ENCODE measurements around the gene DHX16.
A peak's percentile ranks its signal among the peaks of the same experiment; 100 is the strongest.
"Not testable (repeated sequence)": the region's sequence is repeated elsewhere in the genome, so short reads cannot be mapped to it uniquely, and the experiment has no call there.

DHX16 gene

GRCh38 chr6:30678964-30679726 is 6.3 kb upstream of the DHX16 start:
- peak in 13 of 14 donors; percentile 22 to 87 (median 72) for DNase-seq

GRCh38 chr6:30676660-30677285 is 4.0 kb upstream of the DHX16 start:
- no peak for DNase-seq

DNA sequence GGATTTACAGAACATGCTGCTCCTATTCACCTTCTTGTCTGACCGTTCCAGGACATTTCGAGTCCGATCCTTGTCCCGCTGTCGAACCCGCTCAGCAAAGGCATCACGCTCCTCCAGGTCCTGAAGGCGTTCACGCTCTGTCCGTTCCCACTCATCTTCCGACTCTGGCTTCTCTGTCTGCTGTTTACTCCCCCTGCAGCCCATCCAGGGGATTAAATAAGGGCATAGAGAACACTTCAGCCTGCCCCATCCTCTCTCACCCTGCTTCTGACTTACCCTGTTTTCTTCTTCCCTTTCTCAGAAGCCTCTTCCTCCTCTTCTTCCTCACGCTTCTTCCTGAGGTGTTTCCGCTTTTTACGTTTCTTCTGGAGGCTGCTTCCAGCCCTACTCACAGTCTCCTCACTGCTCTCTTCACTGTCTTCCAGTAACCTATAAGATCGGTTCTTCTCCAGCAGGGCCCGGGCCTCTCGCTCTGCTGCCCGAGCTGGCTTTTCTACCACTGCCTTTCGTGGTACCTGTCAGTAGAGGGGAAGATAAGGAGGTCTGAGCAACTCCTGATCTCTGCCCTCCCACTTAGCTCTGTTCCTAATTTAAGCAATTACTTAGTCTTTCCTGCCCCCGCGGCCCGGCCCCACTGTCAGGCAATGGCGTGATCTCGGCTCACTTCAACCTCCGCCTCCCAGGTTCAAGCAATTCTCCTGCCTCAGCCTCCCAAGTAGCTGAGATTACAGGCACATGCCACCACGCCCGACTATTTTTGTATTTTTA is 1.9 kb downstream of the DHX16 start:
- DNase-seq = no peak

DNA sequence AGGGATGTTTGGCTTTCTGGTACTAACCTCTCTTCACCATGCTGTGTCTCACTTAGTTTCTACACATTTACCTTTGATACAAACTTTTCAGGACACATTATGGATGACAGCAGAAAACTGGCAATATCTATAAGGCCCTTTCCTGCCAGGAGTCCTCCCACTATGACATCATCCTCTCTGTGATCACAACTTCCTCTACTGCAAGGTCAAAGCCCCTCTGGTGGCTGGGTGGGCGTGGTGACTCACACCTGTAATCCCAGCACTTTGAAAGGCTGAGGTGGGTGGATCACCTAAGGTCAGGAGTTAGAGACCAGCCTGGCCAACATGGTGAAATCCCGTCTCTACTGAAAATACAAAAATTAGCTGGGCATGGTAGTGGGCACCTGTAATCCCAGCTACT is 6.5 kb downstream of the DHX16 start:
- DNase-seq = not testable (repeated sequence)

DNA sequence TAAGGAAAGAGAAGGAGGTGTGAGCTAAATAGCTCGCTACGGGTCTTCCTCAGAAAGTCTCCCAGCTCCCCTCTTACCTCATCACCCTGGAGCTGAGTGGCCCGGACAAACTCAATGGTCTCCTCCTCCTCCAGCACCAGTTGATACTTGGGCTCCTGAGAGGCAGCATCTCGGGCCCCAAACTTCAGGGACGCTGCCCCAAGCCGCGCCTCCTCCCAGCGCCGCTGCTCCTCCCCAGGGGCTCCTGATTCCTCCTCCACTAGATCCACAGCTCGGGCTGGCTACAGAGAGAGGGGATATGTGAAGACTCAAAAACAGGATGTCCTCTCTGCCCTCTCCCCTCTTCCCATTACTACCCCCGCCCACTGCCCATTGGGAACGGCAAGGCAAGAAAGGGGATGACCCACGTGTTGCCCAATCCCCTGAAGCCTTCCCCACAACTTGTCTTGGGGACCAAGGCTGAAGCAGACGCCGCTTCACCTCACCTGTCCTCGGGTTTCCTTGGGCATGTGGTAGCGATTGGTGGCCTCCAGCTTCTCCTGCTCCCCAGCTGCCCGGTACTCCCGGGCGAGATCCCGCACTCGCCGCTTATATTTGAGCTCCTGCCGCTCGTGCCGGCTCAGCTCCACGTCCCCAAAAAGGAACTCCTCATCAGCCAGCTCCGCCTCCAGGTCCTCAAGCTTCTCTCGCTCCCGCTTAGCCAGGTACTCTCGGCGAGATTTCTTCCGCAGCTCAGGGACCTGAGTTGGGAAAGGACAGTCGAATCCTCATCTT is 7.6 kb downstream of the DHX16 start:
- no peak for DNase-seq

DNA sequence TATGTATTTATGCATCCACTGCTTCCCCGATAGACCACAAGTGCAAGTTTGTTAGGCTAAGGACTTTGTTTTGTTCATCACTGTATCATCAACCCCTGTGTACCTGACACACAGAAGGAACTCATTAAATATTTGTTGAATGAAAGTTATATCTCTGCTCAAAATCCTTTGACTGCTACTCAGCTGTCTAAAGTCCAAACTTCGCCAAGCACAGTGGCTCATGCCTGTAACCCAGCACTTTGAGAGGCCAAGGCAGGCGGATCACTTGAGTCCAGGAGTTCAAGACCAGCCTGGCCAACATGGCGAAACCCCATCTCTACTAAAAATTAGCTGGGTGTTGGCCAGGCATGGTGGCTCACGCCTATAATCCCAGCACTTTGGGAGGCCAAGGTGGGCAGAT is 14.9 kb downstream of the DHX16 start:
- DNase-seq = not testable (repeated sequence)

DNA sequence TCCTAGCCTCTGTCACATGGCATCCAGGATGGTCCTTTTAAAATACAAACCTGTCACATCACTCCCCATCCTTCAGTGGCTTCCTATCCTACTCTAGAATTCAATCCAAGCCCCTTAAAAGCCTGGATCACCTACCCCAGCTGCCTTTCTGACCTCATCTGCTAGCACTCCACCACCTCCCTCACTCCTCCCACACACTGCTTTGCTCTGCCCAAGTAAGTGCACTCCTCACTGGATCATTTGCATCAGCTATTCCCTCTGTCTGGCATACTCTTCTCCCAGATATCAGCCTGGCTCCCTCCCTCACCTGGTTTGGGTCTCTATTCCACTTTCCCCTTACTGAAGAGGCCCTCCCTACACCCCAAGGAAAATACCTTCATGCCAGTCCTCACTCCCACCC is 15.4 kb downstream of the DHX16 start:
- DNase-seq = no peak

GRCh38 chr6:30656513-30656912 is 16.3 kb downstream of the DHX16 start:
- peak in 2 of 14 donors; percentile 4 to 5 for DNase-seq

DNA sequence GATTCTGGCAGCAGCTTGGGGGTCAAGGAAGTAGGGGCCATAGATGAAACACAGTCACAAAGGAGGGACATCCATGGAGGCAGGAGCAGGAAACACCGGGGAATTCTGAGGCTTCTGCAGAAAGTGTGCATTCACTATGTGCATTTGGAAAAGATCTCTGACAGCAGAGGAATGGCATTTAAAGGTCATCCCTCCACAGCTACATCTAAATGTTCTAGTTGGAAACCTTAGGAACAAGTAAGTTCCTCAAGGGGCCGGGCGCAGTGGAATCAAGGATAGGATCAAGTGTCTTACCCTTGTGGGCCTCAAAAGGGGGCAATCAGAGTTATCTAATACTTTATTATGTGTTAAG is 17.1 kb downstream of the DHX16 start:
- no peak for DNase-seq

- DNase-seq = no peak
Measured at GRCh38 chr6:30654798-30655742, 17.7 kb downstream of the DHX16 start.

- no peak for DNase-seq
Measured at GRCh38 chr6:30651143-30651542, 21.7 kb downstream of the DHX16 start.

- DNase-seq = peak in 13 of 14 donors; percentile 12 to 91 (median 67)
Measured at GRCh38 chr6:30647242-30648116, 25.3 kb downstream of the DHX16 start.

GRCh38 chr6:30646450-30647241 is 26.2 kb downstream of the DHX16 start, which contains the start of gene C6orf136:
Gene C6orf136, plus strand, starts transcription at chr6:30647133. Its CDS starts 99 bp downstream, at chr6:30647232.
- DNase-seq = peak; percentile 39 to 95 (median 86)

DNA sequence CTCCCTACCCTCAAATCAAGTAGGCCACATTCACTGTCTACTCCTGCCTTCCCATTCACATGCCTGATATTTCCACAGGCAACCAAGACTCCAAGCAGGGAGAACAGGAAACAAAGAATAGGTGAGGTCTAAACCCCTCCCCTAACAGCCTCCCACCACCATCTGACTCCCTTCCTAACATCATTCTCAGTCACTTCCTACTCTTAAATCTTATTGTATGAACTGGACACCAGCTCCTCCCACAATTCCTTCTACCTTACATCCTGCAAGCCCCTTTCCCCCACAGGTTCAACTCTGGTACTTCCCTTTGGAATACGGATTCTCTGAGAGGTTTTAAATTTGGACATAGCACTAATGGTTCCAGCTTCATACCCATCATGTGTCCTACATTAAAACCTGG is 26.8 kb downstream of the DHX16 start:
- DNase-seq = no peak

DNA sequence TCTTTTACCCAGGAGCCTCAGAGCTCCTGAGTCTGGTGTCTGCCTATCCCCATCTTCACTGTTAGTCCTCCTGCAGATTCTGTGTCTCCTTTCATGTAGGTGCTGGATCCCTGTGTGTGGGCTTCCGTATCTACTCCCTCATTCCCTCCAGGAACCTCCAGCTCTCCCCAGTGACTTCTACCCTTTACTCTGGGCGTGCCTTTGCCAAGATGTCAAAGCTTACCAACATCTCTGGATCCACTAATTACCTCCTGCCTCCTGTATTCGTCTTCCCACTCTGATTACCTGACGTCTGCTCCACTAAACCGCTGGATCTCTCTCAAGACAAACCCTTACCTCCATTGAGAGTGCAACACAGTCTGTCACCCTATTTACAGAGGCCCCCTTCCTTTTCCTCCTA is 28.0 kb downstream of the DHX16 start:
- DNase-seq = no peak

DNA sequence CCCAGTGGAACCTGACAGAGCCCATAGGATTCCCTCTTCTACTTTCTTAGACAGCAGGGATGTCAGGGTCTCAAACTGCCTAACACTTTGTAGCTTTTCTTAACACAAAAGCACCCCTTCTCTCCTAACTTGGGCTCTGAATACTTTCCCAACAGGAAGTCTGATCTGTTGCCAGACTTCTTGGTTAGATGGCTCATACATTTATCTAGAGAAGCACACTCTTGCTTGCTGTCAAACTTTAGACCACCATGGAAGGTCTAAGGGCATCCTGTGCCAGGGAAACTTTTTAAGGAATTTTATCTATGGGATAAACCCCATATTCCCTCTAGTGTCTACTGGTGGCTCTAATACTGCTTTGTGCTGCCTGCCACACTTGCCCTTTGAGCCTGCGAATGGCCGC is 29.1 kb downstream of the DHX16 start:
- DNase-seq = no peak

- no peak for DNase-seq
Measured at GRCh38 chr6:30641048-30641447, 31.8 kb downstream of the DHX16 start.

DNA sequence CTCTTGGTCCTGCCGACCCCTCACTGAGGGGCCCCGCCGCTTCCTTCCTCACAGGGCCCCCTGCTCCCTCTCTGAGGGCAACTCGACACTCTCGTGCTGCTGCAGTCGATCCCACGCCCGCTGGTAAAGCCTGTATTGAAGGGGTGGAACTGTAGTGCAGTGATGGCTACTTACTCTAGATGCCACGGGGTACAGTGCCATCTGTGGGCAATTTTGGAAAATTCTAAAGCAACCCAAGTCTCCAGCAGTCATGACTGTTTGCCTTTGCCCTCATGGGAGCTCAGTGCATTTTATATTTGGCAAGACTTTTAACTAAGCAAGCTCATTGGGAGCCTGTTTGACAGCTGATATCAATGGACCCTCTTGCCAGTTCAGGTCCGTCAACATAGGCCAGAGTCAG is 32.3 kb downstream of the DHX16 start:
- DNase-seq = no peak

DNA sequence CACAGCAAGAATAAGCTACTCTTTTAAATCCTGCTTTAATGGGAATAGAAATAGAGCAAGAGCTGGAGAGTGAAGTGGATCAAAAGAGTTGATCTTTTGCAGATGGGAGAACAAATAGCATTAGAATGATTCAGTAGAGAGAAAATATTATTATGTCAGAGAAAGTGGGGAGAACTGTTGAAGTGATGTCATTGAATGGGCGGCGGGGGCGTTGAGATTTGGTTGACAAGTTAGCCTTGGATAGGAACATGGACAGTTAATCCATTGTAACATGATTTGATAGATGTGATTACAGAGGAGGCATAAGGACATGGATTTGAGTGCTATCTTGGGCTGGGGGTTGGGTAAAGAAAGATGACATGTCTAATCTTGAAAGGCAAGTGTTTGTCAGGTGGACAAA is 37.0 kb downstream of the DHX16 start:
- no peak for DNase-seq

Data from C1 segment of cervical spinal cord (tissue), 14 donors.